Measurements from ENCODE around the gene TOGARAM2.

GRCh38 chr2:29000956-29001355 lies 19.9 kb downstream of the TOGARAM2 start:
- TF ChIP-seq GATA2 (IDR thresholded peaks at IDR 0.05; ENCODE audit: low read depth, low read length) (no peak), GATA3 (IDR thresholded peaks at IDR 0.05; ENCODE audit: low read depth, low read length) (no peak)
